Measurements from ENCODE around the gene TBC1D5. TPM values are rescaled to one million over a fixed set of nuclear protein-coding genes. Genes with fewer than 3 reads are reported as not detected.

The TBC1D5 gene
- total and polyA plus RNA-seq, 2 of the 8 experiments (the other 6 are each of a cell fraction or from before 2014, with no cell fraction given) = 11.0 to 22.9 TPM

DNA sequence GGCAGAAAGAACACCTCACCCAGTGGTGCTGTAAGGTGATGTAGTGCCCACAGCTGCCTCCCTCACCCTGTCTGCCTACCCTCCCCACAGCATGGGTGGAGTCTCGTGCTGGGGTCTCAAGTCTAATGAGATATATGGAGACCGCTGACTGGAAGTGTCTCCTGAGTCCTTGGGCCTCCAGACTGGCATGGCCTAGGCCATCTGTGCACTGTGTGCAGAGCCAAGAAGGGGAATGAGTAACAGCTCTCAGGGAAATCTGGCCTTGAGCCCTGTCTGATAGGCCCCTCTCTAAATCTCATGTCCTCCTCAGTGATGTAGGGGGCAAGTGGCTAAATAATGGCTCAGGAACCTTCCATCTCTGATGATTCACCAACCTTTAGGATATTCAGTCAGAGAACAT is 580.3 kb downstream of the TBC1D5 start (continued):
- TF ChIP-seq, protein P1, sequence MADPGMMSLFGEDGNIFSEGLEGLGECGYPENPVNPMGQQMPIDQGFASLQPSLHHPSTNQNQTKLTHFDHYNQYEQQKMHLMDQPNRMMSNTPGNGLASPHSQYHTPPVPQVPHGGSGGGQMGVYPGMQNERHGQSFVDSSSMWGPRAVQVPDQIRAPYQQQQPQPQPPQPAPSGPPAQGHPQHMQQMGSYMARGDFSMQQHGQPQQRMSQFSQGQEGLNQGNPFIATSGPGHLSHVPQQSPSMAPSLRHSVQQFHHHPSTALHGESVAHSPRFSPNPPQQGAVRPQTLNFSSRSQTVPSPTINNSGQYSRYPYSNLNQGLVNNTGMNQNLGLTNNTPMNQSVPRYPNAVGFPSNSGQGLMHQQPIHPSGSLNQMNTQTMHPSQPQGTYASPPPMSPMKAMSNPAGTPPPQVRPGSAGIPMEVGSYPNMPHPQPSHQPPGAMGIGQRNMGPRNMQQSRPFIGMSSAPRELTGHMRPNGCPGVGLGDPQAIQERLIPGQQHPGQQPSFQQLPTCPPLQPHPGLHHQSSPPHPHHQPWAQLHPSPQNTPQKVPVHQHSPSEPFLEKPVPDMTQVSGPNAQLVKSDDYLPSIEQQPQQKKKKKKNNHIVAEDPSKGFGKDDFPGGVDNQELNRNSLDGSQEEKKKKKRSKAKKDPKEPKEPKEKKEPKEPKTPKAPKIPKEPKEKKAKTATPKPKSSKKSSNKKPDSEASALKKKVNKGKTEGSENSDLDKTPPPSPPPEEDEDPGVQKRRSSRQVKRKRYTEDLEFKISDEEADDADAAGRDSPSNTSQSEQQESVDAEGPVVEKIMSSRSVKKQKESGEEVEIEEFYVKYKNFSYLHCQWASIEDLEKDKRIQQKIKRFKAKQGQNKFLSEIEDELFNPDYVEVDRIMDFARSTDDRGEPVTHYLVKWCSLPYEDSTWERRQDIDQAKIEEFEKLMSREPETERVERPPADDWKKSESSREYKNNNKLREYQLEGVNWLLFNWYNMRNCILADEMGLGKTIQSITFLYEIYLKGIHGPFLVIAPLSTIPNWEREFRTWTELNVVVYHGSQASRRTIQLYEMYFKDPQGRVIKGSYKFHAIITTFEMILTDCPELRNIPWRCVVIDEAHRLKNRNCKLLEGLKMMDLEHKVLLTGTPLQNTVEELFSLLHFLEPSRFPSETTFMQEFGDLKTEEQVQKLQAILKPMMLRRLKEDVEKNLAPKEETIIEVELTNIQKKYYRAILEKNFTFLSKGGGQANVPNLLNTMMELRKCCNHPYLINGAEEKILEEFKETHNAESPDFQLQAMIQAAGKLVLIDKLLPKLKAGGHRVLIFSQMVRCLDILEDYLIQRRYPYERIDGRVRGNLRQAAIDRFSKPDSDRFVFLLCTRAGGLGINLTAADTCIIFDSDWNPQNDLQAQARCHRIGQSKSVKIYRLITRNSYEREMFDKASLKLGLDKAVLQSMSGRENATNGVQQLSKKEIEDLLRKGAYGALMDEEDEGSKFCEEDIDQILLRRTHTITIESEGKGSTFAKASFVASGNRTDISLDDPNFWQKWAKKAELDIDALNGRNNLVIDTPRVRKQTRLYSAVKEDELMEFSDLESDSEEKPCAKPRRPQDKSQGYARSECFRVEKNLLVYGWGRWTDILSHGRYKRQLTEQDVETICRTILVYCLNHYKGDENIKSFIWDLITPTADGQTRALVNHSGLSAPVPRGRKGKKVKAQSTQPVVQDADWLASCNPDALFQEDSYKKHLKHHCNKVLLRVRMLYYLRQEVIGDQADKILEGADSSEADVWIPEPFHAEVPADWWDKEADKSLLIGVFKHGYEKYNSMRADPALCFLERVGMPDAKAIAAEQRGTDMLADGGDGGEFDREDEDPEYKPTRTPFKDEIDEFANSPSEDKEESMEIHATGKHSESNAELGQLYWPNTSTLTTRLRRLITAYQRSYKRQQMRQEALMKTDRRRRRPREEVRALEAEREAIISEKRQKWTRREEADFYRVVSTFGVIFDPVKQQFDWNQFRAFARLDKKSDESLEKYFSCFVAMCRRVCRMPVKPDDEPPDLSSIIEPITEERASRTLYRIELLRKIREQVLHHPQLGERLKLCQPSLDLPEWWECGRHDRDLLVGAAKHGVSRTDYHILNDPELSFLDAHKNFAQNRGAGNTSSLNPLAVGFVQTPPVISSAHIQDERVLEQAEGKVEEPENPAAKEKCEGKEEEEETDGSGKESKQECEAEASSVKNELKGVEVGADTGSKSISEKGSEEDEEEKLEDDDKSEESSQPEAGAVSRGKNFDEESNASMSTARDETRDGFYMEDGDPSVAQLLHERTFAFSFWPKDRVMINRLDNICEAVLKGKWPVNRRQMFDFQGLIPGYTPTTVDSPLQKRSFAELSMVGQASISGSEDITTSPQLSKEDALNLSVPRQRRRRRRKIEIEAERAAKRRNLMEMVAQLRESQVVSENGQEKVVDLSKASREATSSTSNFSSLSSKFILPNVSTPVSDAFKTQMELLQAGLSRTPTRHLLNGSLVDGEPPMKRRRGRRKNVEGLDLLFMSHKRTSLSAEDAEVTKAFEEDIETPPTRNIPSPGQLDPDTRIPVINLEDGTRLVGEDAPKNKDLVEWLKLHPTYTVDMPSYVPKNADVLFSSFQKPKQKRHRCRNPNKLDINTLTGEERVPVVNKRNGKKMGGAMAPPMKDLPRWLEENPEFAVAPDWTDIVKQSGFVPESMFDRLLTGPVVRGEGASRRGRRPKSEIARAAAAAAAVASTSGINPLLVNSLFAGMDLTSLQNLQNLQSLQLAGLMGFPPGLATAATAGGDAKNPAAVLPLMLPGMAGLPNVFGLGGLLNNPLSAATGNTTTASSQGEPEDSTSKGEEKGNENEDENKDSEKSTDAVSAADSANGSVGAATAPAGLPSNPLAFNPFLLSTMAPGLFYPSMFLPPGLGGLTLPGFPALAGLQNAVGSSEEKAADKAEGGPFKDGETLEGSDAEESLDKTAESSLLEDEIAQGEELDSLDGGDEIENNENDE (IDR thresholded peaks at IDR 0.05; ENCODE audit: insufficient replicate concordance, low read length) = no peak
- no peak for TF ChIP-seq TCF12 (IDR thresholded peaks at IDR 0.05; ENCODE audit: low read depth, low read length)
- no peak for TF ChIP-seq RXRA (IDR thresholded peaks at IDR 0.05; ENCODE audit: insufficient read depth, low read depth, low read length)
- no peak for TF ChIP-seq ASH2L (IDR thresholded peaks at IDR 0.05; ENCODE audit: low read length)
- no peak for TF ChIP-seq FOSL1 (IDR thresholded peaks at IDR 0.05; ENCODE audit: insufficient read depth, low read depth, low read length)
- no peak for TF ChIP-seq EZH2 (IDR thresholded peaks at IDR 0.05; ENCODE audit: low read depth, low read length, severe bottlenecking)
- no peak for TF ChIP-seq MAFK (IDR thresholded peaks at IDR 0.05; ENCODE audit: low read depth, low read length)
- TF ChIP-seq SP1 (IDR thresholded peaks at IDR 0.05; ENCODE audit: low read depth, low read length) = no peak
- no peak for TF ChIP-seq CREB1 (IDR thresholded peaks at IDR 0.05)
